Trophoblast cell (in vitro differentiated cells and primary cell): ENCODE results near the gene GRAMD2B.

Experiments used
- DNase-seq, 2 donors: peaks; one replicate each; pipeline ENCODE4 v3.0.0-alpha.2; 2016
- H2AFZ ChIP-seq: 2 replicates; pipeline ENCODE4 v1.6.1; 2013; ENCODE audit warnings: low read length, moderate library complexity, mild to moderate bottlenecking; ENCODE audit not compliant: insufficient read depth, poor library complexity
- H2AK5ac ChIP-seq: 2 replicates; pipeline ENCODE4 v1.6.1; 2013; ENCODE audit warnings: mild to moderate bottlenecking, low read length
- H2BK120ac ChIP-seq: 2 replicates; pipeline ENCODE4 v1.6.1; 2013; ENCODE audit warnings: low read length, mild to moderate bottlenecking, moderate library complexity; ENCODE audit not compliant: insufficient read depth, poor library complexity
- H2BK12ac ChIP-seq: 2 replicates; pipeline ENCODE4 v1.6.1; 2013; ENCODE audit warnings: mild to moderate bottlenecking, low read length, moderate library complexity
- H2BK5ac ChIP-seq: 2 replicates; pipeline ENCODE4 v1.6.1; 2013; ENCODE audit warnings: low read length, low read depth, moderate library complexity, mild to moderate bottlenecking; ENCODE audit not compliant: poor library complexity
- H3K14ac ChIP-seq: 2 replicates; pipeline ENCODE4 v1.6.1; 2013; ENCODE audit warnings: mild to moderate bottlenecking, low read length
- H3K18ac ChIP-seq: 2 replicates; pipeline ENCODE4 v1.6.1; 2013; ENCODE audit warnings: mild to moderate bottlenecking, low read length
- H3K23ac ChIP-seq: 2 replicates; pipeline ENCODE4 v1.6.1; 2013; ENCODE audit warnings: low read length
- H3K27ac ChIP-seq: 2 replicates; pipeline ENCODE4 v1.5.1; 2013; ENCODE audit warnings: low read depth, mild to moderate bottlenecking, inconsistent platforms, low read length, moderate library complexity
- H3K27me3 ChIP-seq: 2 replicates; pipeline ENCODE4 v1.6.1; 2013; ENCODE audit warnings: inconsistent platforms, mild to moderate bottlenecking, low read length, moderate library complexity; ENCODE audit not compliant: insufficient read depth
- H3K36me3 ChIP-seq, 2 experiments: 1 replicate in 1 of 2; 2 replicates in 1 of 2; pipeline ENCODE4 v1.6.1; 2013; ENCODE audit warnings: low read length in 2 of 2, mild to moderate bottlenecking in 2 of 2, moderate library complexity in 1 of 2; ENCODE audit not compliant: insufficient read depth in 2 of 2, control insufficient read depth in 1 of 2
- H3K4ac ChIP-seq: 2 replicates; pipeline ENCODE4 v1.6.1; 2013; ENCODE audit warnings: low read depth, mild to moderate bottlenecking, low read length, moderate library complexity
- H3K4me1 ChIP-seq, 2 experiments: 1 replicate in 1 of 2; 2 replicates in 1 of 2; pipeline ENCODE4 v1.6.1; 2013; ENCODE audit warnings: low read length in 2 of 2, mild to moderate bottlenecking in 2 of 2, moderate library complexity in 1 of 2; ENCODE audit not compliant: insufficient read depth in 2 of 2, control insufficient read depth in 1 of 2
- H3K4me2 ChIP-seq: 2 replicates; pipeline ENCODE4 v1.6.1; 2013; ENCODE audit warnings: inconsistent platforms, mild to moderate bottlenecking, low read length, moderate library complexity
- H3K4me3 ChIP-seq: 2 replicates; pipeline ENCODE4 v1.5.1; 2013; ENCODE audit warnings: mild to moderate bottlenecking, low read depth, low read length, inconsistent platforms
- H3K79me1 ChIP-seq: one replicate; pipeline ENCODE4 v1.6.1; 2013; ENCODE audit warnings: low read length
- H3K79me2 ChIP-seq: 2 replicates; pipeline ENCODE4 v1.6.1; 2013; ENCODE audit warnings: low read length, mild to moderate bottlenecking; ENCODE audit not compliant: control insufficient read depth, insufficient read depth, poor library complexity
- H3K9ac ChIP-seq: 2 replicates; pipeline ENCODE4 v1.6.1; 2013; ENCODE audit warnings: mild to moderate bottlenecking, low read length
- H3K9me3 ChIP-seq: 2 replicates; pipeline ENCODE4 v1.6.1; 2013; ENCODE audit warnings: low read depth, mild to moderate bottlenecking, control low read depth, inconsistent platforms, low read length; ENCODE audit not compliant: insufficient read depth
- H4K12ac ChIP-seq: 2 replicates; pipeline ENCODE4 v1.6.1; 2013; ENCODE audit warnings: low read depth, mild to moderate bottlenecking, low read length, moderate library complexity
- H4K8ac ChIP-seq: 2 replicates; pipeline ENCODE4 v1.6.1; 2013; ENCODE audit warnings: low read depth, mild to moderate bottlenecking, low read length, moderate library complexity
- H4K91ac ChIP-seq: one replicate; pipeline ENCODE4 v1.6.1; 2013; ENCODE audit warnings: low read depth, mild to moderate bottlenecking, low read length, moderate library complexity
- WGBS: extraction: QIAGEN DNeasy Blood & Tissue Kit; methylation state at CpG from one replicate; pipeline ENCODE4 v1.1.7; 2013; ENCODE audit warnings: missing lambda C conversion rate; ENCODE audit not compliant: insufficient read length, insufficient coverage; ENCODE audit errors: extremely low coverage; 5-methylcytosine and 5-hydroxymethylcytosine counted together

GRAMD2B gene

GRCh38 chr5:126483156-126483555 lies 59.9 kb downstream of the GRAMD2B start:
- Histone ChIP-seq H3K79me1 (no peaks in the 10 kb centered on the region), H2BK5ac (no peak overlapping the region), H3K18ac (no peak overlapping the region), H4K12ac (no peak overlapping the region), H3K27ac (no peak overlapping the region), H3K4ac (no peak overlapping the region), H3K23ac (no peak overlapping the region), H2BK120ac (no peak overlapping the region), H4K8ac (no peak overlapping the region), H3K4me2 (no peak overlapping the region), H3K9ac (no peak overlapping the region), H3K14ac (no peak overlapping the region), H3K36me3 (peaks cover 17 to 25% of the 10 kb centered on the region in 2 experiments), H3K79me2 (no peaks in the 10 kb centered on the region), H3K4me1 (no peaks in the 10 kb centered on the region), H2BK12ac (no peak overlapping the region), H4K91ac (no peak overlapping the region), H3K4me3 (no peak overlapping the region), H3K9me3 (no peaks in the 10 kb centered on the region), H2AFZ (no peak overlapping the region), H2AK5ac (no peak overlapping the region), H3K27me3 (no peaks in the 10 kb centered on the region)
- DNase-seq = no peak
- no CpG with 5 or more reads among the region's 3 CpGs for WGBS

GRCh38 chr5:126484253-126484652 lies 61.0 kb downstream of the GRAMD2B start:
- no peak overlapping the region for H3K4me2 ChIP-seq
- H3K4me3 ChIP-seq = no peak overlapping the region
- H2BK5ac ChIP-seq = no peak overlapping the region
- no peak overlapping the region for H3K9ac ChIP-seq
- no peak overlapping the region for H2BK12ac ChIP-seq
- H3K79me1 ChIP-seq = no peaks in the 10 kb centered on the region
- H3K23ac ChIP-seq = no peak overlapping the region
- H3K27me3 ChIP-seq = no peaks in the 10 kb centered on the region
- H3K4me1 ChIP-seq = peaks cover 0 to 5% of the 10 kb centered on the region in 2 experiments
- H3K4ac ChIP-seq = no peak overlapping the region
- H3K27ac ChIP-seq = no peak overlapping the region
- H2AFZ ChIP-seq = no peak overlapping the region
- no peaks in the 10 kb centered on the region for H3K79me2 ChIP-seq
- H4K8ac ChIP-seq = no peak overlapping the region
- WGBS = no CpG with 5 or more reads among the region's 2 CpGs
- DNase-seq = no peak
- no peak overlapping the region for H2AK5ac ChIP-seq
- no peaks in the 10 kb centered on the region for H3K9me3 ChIP-seq
- H3K14ac ChIP-seq = no peak overlapping the region
- H3K18ac ChIP-seq = no peak overlapping the region
- H4K12ac ChIP-seq = no peak overlapping the region
- H4K91ac ChIP-seq = no peak overlapping the region
- peaks cover 12 to 28% of the 10 kb centered on the region in 2 experiments for H3K36me3 ChIP-seq
- H2BK120ac ChIP-seq = no peak overlapping the region

- Histone ChIP-seq H3K4me1 (peaks cover 0 to 5% of the 10 kb centered on the region in 2 experiments), H4K91ac (no peak overlapping the region), H2BK12ac (no peak overlapping the region), H3K27ac (no peak overlapping the region), H3K36me3 (peaks cover 17 to 29% of the 10 kb centered on the region in 2 experiments), H4K12ac (no peak overlapping the region), H3K4me3 (no peak overlapping the region), H4K8ac (no peak overlapping the region), H2AK5ac (no peak overlapping the region), H3K4me2 (no peak overlapping the region), H3K14ac (no peak overlapping the region), H3K79me1 (peaks cover 2% of the 10 kb centered on the region), H3K4ac (no peak overlapping the region), H2AFZ (no peak overlapping the region), H2BK120ac (no peak overlapping the region), H3K23ac (no peak overlapping the region), H3K79me2 (no peaks in the 10 kb centered on the region), H3K9ac (no peak overlapping the region), H2BK5ac (no peak overlapping the region), H3K27me3 (no peaks in the 10 kb centered on the region), H3K18ac (no peak overlapping the region), H3K9me3 (no peaks in the 10 kb centered on the region)
- WGBS = no CpG with 5 or more reads among the region's 3 CpGs
- DNase-seq = no peak
Observed at GRCh38 chr5:126486332-126486731, 63.1 kb downstream of the GRAMD2B start.

GRCh38 chr5:126487596-126487995 lies 64.4 kb downstream of the GRAMD2B start:
- Histone ChIP-seq H2AK5ac (no peak overlapping the region), H4K12ac (no peak overlapping the region), H2AFZ (no peak overlapping the region), H4K8ac (no peak overlapping the region), H3K9ac (no peak overlapping the region), H3K27ac (no peak overlapping the region), H3K4me1 (peaks cover 0 to 5% of the 10 kb centered on the region in 2 experiments), H3K79me1 (peaks cover 2% of the 10 kb centered on the region), H2BK5ac (no peak overlapping the region), H4K91ac (no peak overlapping the region), H3K79me2 (no peaks in the 10 kb centered on the region), H3K14ac (no peak overlapping the region), H3K4ac (no peak overlapping the region), H3K36me3 (peaks cover 15 to 30% of the 10 kb centered on the region in 2 experiments), H3K27me3 (no peaks in the 10 kb centered on the region), H3K4me3 (no peak overlapping the region), H2BK120ac (no peak overlapping the region), H2BK12ac (no peak overlapping the region), H3K18ac (no peak overlapping the region), H3K23ac (no peak overlapping the region), H3K4me2 (no peak overlapping the region), H3K9me3 (no peaks in the 10 kb centered on the region)
- no peak for DNase-seq
